Measurements from ENCODE around the gene OTC.

- TF ChIP-seq, protein P1, sequence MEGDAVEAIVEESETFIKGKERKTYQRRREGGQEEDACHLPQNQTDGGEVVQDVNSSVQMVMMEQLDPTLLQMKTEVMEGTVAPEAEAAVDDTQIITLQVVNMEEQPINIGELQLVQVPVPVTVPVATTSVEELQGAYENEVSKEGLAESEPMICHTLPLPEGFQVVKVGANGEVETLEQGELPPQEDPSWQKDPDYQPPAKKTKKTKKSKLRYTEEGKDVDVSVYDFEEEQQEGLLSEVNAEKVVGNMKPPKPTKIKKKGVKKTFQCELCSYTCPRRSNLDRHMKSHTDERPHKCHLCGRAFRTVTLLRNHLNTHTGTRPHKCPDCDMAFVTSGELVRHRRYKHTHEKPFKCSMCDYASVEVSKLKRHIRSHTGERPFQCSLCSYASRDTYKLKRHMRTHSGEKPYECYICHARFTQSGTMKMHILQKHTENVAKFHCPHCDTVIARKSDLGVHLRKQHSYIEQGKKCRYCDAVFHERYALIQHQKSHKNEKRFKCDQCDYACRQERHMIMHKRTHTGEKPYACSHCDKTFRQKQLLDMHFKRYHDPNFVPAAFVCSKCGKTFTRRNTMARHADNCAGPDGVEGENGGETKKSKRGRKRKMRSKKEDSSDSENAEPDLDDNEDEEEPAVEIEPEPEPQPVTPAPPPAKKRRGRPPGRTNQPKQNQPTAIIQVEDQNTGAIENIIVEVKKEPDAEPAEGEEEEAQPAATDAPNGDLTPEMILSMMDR (IDR thresholded peaks at IDR 0.05; ENCODE audit: poor library complexity), result no peak
- TF ChIP-seq EZH2 (IDR thresholded peaks at IDR 0.05; ENCODE audit: borderline replicate concordance) (no peak), EZH2phosphoT487 (IDR thresholded peaks at IDR 0.05; ENCODE audit: low read depth, severe bottlenecking, unreplicated experiment) (no peak)
Observed at GRCh38 chrX:38312436-38312835, 40.0 kb upstream of the OTC start.

Data from hepatocyte (in vitro differentiated cells).